ENCODE results near the gene RAD51B.

DNA sequence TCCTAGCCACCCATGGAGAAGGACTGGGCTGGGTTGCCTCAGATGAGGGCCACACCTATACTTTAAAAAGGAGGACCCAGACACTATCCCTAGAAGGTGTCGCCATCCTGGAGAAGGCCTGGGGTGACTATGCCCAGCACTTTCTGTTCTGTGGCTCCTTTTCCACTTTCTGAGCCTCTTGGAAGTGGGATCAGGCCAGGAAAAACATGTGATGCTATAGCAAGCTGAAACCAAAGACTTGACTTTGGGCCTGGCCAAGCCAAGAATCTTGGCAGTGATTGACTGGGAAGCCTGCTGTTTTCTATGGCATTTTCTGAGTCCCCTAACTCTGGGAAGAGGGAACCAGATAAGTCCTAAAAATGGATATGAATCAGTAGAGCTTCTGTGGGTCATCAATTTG, 641.0 kb downstream of the RAD51B start:
- TF ChIP-seq, protein P1, sequence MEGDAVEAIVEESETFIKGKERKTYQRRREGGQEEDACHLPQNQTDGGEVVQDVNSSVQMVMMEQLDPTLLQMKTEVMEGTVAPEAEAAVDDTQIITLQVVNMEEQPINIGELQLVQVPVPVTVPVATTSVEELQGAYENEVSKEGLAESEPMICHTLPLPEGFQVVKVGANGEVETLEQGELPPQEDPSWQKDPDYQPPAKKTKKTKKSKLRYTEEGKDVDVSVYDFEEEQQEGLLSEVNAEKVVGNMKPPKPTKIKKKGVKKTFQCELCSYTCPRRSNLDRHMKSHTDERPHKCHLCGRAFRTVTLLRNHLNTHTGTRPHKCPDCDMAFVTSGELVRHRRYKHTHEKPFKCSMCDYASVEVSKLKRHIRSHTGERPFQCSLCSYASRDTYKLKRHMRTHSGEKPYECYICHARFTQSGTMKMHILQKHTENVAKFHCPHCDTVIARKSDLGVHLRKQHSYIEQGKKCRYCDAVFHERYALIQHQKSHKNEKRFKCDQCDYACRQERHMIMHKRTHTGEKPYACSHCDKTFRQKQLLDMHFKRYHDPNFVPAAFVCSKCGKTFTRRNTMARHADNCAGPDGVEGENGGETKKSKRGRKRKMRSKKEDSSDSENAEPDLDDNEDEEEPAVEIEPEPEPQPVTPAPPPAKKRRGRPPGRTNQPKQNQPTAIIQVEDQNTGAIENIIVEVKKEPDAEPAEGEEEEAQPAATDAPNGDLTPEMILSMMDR (IDR thresholded peaks at IDR 0.05) = no peak
- no peak for TF ChIP-seq POLR2A (IDR thresholded peaks at IDR 0.05)
